GM12878 (cell line): ENCODE measurements around the gene SYDE2.

ENCODE experiments used
- ATF2 ChIP-seq: IDR thresholded peaks from 2 replicates; pipeline ENCODE4 v1.6.1; 2012; ENCODE audit warnings: low read length, inconsistent platforms
- CEBPZ ChIP-seq: fragments of 150-350 bp; IDR thresholded peaks from 2 replicates; pipeline ENCODE4 v1.6.1; 2016; ENCODE audit warnings: low read depth, low read length
- CHD2 ChIP-seq: IDR thresholded peaks from 2 replicates; pipeline ENCODE4 v1.6.1; 2011; ENCODE audit warnings: low read depth, low read length, improper control_type of control experiment, borderline replicate concordance
- CTCF ChIP-seq, 3 experiments: IDR thresholded peaks in 2 of 3; conservative IDR thresholded peaks in 1 of 3; 2 replicates each; pipeline ENCODE4 v1.5.1; 2011; ENCODE audit warnings: low read depth in 3 of 3, low read length in 3 of 3, mild to moderate bottlenecking in 3 of 3, control low read depth in 2 of 3, moderate library complexity in 2 of 3, inconsistent platforms in 1 of 3, mixed read lengths in 1 of 3; ENCODE audit not compliant: control insufficient read depth in 2 of 3, insufficient read depth in 1 of 3; ENCODE audit errors: extremely low read depth in 1 of 3
- EZH2 ChIP-seq: IDR thresholded peaks from 2 replicates; pipeline ENCODE4 v1.6.1; 2012; ENCODE audit warnings: low read depth, mild to moderate bottlenecking, control low read depth, inconsistent platforms, low read length, borderline replicate concordance; ENCODE audit not compliant: control insufficient read depth
- GABPA ChIP-seq: IDR thresholded peaks from 2 replicates; pipeline ENCODE4 v1.6.1; 2014; ENCODE audit warnings: antibody characterized with exemption, low read depth, mild to moderate bottlenecking, inconsistent platforms
- LARP7 ChIP-seq: fragments of 450-650 bp; IDR thresholded peaks from 2 replicates; pipeline ENCODE4 v1.6.1; 2017; ENCODE audit warnings: mild to moderate bottlenecking
- POLR2A ChIP-seq: IDR thresholded peaks from 2 replicates; pipeline ENCODE4 v1.6.1; 2011; ENCODE audit warnings: low read depth, mild to moderate bottlenecking, low read length
- POLR2AphosphoS5 ChIP-seq: IDR thresholded peaks from 2 replicates; pipeline ENCODE4 v1.6.1; 2011; ENCODE audit warnings: mild to moderate bottlenecking, low read length, inconsistent platforms
- SREBF2 ChIP-seq: IDR thresholded peaks from 2 replicates; pipeline ENCODE4 v1.6.1; 2012; ENCODE audit warnings: mild to moderate bottlenecking, low read length
- SUZ12 ChIP-seq: fragments of 200-600 bp; sonication (generic); IDR thresholded peaks from one replicate; pipeline ENCODE4 v1.6.1; 2018; ENCODE audit warnings: antibody characterized with exemption, mild to moderate bottlenecking; ENCODE audit not compliant: unreplicated experiment
- TCF3 ChIP-seq: IDR thresholded peaks from 2 replicates; pipeline ENCODE4 v1.6.1; 2012; ENCODE audit warnings: low read depth, mild to moderate bottlenecking, low read length, borderline replicate concordance; ENCODE audit not compliant: insufficient read depth
- USF2 ChIP-seq: IDR thresholded peaks from 2 replicates; pipeline ENCODE4 v1.6.1; 2011; ENCODE audit warnings: low read depth, low read length, improper control_type of control experiment, borderline replicate concordance
- ZBTB11 ChIP-seq: fragments of 450-650 bp; formaldehyde crosslinking; IDR thresholded peaks from 2 replicates; pipeline ENCODE4 v1.5.0; 2022; ENCODE audit warnings: mild to moderate bottlenecking, missing genetic modification characterization

- TF ChIP-seq POLR2AphosphoS5: no peak
- no peak for TF ChIP-seq ATF2
- no peak for TF ChIP-seq LARP7
- no peak for TF ChIP-seq POLR2A
- no peak for TF ChIP-seq ZBTB11 (CRISPR knock-in tag)
- no peak for TF ChIP-seq CTCF (IDR thresholded peaks at IDR 0.05 in 2 of 3, conservative IDR thresholded peaks at IDR 0.05 in 1 of 3; ENCODE audit: control insufficient read depth in 2 of 3, extremely low read depth in 1 of 3, insufficient read depth in 1 of 3, low read depth in 3 of 3, low read length in 3 of 3)
- TF ChIP-seq CEBPZ: no peak
- no peak for TF ChIP-seq USF2
- no peak for TF ChIP-seq EZH2
- TF ChIP-seq CHD2: no peak
- no peak for TF ChIP-seq SREBF2
- TF ChIP-seq SUZ12: no peak
- no peak for TF ChIP-seq GABPA
- no peak for TF ChIP-seq TCF3
Observed at GRCh38 chr1:85202092-85202863, 1.5 kb upstream of the SYDE2 start.
